ENCODE results near the gene CACUL1. TPM values are rescaled to one million over a fixed set of nuclear protein-coding genes. Genes with fewer than 3 reads are reported as not detected.
A peak's percentile ranks its signal among the peaks of the same experiment; 100 is the strongest.

CACUL1 gene
- total RNA-seq, 4 donors from 2014 or later = 24.0 to 45.7 (median 26.4) TPM

- Histone ChIP-seq H3K36me3 (no peaks in the 10 kb centered on the region), H3K27ac (peak overlapping the region in 1 of 4 donors; percentile 34), H3K9me3 (no peaks in the 10 kb centered on the region), H3K4me3 (no peak overlapping the region), H3K4me1 (peaks cover 0 to 33% (median 12%) of the 10 kb centered on the region in 4 donors), H3K27me3 (no peaks in the 10 kb centered on the region)
- TF ChIP-seq POLR2A (IDR thresholded peaks at IDR 0.05) (no peak), EP300 (IDR thresholded peaks at IDR 0.05) (no peak)
- TF ChIP-seq, protein P1, sequence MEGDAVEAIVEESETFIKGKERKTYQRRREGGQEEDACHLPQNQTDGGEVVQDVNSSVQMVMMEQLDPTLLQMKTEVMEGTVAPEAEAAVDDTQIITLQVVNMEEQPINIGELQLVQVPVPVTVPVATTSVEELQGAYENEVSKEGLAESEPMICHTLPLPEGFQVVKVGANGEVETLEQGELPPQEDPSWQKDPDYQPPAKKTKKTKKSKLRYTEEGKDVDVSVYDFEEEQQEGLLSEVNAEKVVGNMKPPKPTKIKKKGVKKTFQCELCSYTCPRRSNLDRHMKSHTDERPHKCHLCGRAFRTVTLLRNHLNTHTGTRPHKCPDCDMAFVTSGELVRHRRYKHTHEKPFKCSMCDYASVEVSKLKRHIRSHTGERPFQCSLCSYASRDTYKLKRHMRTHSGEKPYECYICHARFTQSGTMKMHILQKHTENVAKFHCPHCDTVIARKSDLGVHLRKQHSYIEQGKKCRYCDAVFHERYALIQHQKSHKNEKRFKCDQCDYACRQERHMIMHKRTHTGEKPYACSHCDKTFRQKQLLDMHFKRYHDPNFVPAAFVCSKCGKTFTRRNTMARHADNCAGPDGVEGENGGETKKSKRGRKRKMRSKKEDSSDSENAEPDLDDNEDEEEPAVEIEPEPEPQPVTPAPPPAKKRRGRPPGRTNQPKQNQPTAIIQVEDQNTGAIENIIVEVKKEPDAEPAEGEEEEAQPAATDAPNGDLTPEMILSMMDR (IDR thresholded peaks at IDR 0.05) = no peak
- WGBS, 2 donors = 14 to 22% methylated on average over 4 of the region's 4 CpGs
- no peak for DNase-seq (ENCODE audit: low spot score in 2 of 2)
These were observed 28.8 kb downstream of the CACUL1 start for GRCh38 chr10:118725886-118726500.

- no peaks in the 10 kb centered on the region for H3K27me3 ChIP-seq
- H3K27ac ChIP-seq = no peak overlapping the region
- 97 to 99% methylated on average over 6 of the region's 6 CpGs for WGBS, 2 donors
- H3K36me3 ChIP-seq = peaks cover 0 to 4% (median 0%) of the 10 kb centered on the region in 3 donors
- peaks cover 0 to 26% (median 7%) of the 10 kb centered on the region in 4 donors for H3K4me1 ChIP-seq
- TF ChIP-seq EP300 (IDR thresholded peaks at IDR 0.05) (no peak), POLR2A (IDR thresholded peaks at IDR 0.05) (no peak)
- TF ChIP-seq, protein P1 (IDR thresholded peaks at IDR 0.05) = no peak
- H3K4me3 ChIP-seq = no peak overlapping the region
- no peaks in the 10 kb centered on the region for H3K9me3 ChIP-seq
- no peak for DNase-seq (ENCODE audit: low spot score in 2 of 2)
These were observed 31.3 kb downstream of the CACUL1 start for GRCh38 chr10:118723466-118723865.

- TF ChIP-seq, protein P1 (IDR thresholded peaks at IDR 0.05) = no peak
- no peak for TF ChIP-seq POLR2A (IDR thresholded peaks at IDR 0.05)
- TF ChIP-seq EP300 (IDR thresholded peaks at IDR 0.05) = no peak
- no peaks in the 10 kb centered on the region for H3K27me3 ChIP-seq
- H3K27ac ChIP-seq = no peak overlapping the region
These were observed 33.3 kb downstream of the CACUL1 start for GRCh38 chr10:118721539-118721876.

GRCh38 chr10:118720685-118721538 is 33.9 kb downstream of the CACUL1 start:
- 23 to 25% methylated on average over 3 of the region's 3 CpGs for WGBS, 2 donors
- DNase-seq (ENCODE audit: low spot score in 2 of 2) = peak; percentile 46 to 98
- H3K27ac ChIP-seq = no peak overlapping the region

More at GRCh38 chr10:118721539-118721876, 33.3 kb downstream of the CACUL1 start:
- peaks cover 0 to 9% (median 0%) of the 10 kb centered on the region in 3 donors for H3K36me3 ChIP-seq
- H3K4me1 ChIP-seq = peaks cover 0 to 20% (median 5%) of the 10 kb centered on the region in 4 donors
- H3K9me3 ChIP-seq = no peaks in the 10 kb centered on the region
- WGBS, 2 donors = 69% methylated on average over 3 of the region's 3 CpGs
- H3K4me3 ChIP-seq = no peak overlapping the region
- DNase-seq (ENCODE audit: low spot score in 2 of 2) = no peak

More at GRCh38 chr10:118720685-118721538, 33.9 kb downstream of the CACUL1 start:
- Histone ChIP-seq H3K9me3 (no peaks in the 10 kb centered on the region), H3K36me3 (peaks cover 0 to 9% (median 0%) of the 10 kb centered on the region in 3 donors), H3K27me3 (no peaks in the 10 kb centered on the region), H3K4me1 (peaks cover 0 to 14% (median 2%) of the 10 kb centered on the region in 4 donors), H3K4me3 (no peak overlapping the region)
- TF ChIP-seq, protein P1 (IDR thresholded peaks at IDR 0.05) = peak; percentile 80 to 93 (median 81)
- TF ChIP-seq POLR2A (IDR thresholded peaks at IDR 0.05) (no peak), EP300 (IDR thresholded peaks at IDR 0.05) (no peak)
